ENCODE measurements around the gene CNTN5.

GRCh38 chr11:99422581-99423427 is 402.1 kb downstream of the CNTN5 start:
- TF ChIP-seq CTCF (IDR thresholded peaks at IDR 0.05; ENCODE audit: poor library complexity) (no peak), EZH2 (IDR thresholded peaks at IDR 0.05; ENCODE audit: borderline replicate concordance) (no peak), EZH2phosphoT487 (IDR thresholded peaks at IDR 0.05; ENCODE audit: low read depth, severe bottlenecking, unreplicated experiment) (no peak)

Data from hepatocyte (in vitro differentiated cells).